Ureter (tissue), 1 donor: ENCODE data around the gene CHCHD1. TPM values are rescaled to one million over a fixed set of nuclear protein-coding genes. Genes with fewer than 3 reads are reported as not detected.
"Not testable (repeated sequence)": the region's sequence is repeated elsewhere in the genome, so short reads cannot be mapped to it uniquely, and the experiment has no call there.

Experiments
- DNase-seq: peaks from one replicate; pipeline ENCODE4 v3.0.0-alpha.2; 2020; ENCODE audit warnings: low spot score
- total RNA-seq: library from RNA; stranded (reverse); gene quantifications from one replicate; pipeline ENCODE4 v1.2.4, GENCODE V29; 2023
- donor health status: DM: yes; HTN: yes; CAD: no.

CHCHD1 gene
- total RNA-seq, 1 donor from 2014 or later: 14.9 TPM

DNA sequence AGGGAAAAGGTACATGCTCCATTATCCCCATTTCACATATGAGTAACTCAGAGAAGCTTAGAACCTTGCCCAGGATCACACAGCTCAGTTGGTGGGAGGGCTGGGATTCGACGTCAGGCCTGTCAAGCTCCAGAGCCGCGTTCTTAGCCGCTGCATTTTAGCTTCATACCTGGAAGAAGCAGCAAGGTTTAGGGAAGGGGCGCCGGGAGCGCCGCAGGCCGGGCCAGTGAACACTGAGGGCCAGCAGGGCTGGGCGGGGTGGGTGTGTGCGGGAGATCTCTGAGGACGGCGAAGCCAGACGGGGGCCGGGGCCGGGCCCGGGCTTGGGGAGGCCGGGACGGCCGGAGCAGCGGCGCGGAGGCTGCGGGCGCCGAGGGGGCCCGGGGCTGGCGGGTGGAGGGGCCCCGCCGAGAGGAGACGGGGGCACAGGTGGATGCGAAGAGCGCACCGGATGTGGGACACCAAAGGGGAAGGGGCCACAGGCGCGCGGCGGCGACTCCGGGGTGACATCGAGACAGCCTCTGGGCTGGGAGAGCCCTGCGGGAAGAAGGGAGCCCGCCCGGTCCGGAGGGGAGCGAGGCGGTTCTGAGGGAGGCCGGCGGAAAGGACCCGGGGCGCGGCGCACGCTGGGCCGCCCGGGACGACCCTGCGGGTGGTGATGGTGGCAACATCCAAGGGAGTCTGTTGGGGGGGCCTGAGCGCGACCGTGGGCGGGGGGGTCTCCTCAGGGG lies 29.1 kb downstream of the CHCHD1 start:
- DNase-seq: no peak

DNA sequence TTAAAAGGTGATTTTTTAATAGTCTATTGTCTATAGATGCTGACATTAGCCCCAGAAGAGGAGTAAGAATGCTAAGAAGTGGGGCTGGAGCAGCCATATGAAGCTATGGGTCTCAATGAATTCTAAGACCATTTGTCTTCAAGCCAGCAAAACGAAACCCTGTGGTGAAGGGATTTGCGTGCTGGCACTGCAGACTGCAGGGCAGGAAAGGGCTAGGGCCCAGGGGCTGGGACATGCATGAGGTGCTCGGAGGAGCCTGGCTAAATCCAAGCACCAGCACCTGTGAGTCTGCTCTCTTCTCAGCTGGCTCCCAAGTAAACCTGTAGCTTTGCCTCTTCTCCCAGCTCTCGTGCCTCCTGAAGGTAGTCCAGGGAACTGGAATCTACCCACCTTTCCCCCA lies 30.8 kb downstream of the CHCHD1 start:
- no peak for DNase-seq

DNA sequence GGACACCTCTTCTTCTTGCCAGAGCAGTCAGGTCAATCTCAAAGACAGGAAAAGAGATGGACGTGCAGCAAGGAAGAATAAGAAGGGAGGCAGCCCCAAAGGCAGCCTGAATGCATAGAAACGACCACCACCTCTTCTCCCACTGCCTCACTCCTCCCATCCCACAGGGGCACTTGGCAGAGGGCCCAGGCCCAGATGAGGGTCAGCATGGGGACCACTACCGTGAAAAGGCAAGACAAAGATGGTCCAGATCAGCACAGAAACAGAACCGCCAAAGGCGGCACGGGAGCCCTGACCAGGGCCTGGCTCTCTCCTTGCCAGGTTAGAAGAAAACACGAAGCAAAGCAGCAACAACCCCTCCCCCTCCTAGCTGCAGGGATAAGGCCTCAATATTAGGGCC lies 31.5 kb downstream of the CHCHD1 start:
- DNase-seq: no peak

DNA sequence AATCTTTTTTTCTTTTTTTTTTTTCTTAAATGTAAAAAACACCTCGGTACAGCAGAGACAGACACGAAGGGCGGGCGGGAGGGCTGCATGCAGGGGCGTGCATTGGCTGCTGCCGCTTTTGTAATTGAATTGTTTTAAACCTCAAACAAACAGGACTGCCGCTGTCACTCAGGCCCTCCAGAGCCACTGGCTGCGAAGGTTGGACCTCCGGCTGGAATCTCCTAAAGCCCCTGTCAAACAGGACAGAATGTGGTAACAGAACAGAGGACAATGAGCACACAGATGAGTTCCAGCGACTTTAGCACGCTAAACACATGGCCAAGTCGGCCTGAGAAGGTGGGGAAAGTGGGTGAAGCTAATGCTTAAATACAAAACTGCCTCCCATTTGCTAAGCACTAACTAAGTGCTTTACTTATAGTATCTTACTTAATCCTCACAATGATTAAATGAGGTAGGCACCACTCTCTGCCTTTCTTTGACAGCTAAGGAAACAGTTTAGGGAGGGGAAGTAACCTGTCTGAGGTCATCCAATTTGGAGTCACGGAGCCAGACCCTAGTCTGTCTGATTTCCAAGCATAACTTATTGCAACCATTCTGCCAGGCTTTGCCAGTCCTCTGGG lies 32.5 kb downstream of the CHCHD1 start:
- no peak for DNase-seq

DNA sequence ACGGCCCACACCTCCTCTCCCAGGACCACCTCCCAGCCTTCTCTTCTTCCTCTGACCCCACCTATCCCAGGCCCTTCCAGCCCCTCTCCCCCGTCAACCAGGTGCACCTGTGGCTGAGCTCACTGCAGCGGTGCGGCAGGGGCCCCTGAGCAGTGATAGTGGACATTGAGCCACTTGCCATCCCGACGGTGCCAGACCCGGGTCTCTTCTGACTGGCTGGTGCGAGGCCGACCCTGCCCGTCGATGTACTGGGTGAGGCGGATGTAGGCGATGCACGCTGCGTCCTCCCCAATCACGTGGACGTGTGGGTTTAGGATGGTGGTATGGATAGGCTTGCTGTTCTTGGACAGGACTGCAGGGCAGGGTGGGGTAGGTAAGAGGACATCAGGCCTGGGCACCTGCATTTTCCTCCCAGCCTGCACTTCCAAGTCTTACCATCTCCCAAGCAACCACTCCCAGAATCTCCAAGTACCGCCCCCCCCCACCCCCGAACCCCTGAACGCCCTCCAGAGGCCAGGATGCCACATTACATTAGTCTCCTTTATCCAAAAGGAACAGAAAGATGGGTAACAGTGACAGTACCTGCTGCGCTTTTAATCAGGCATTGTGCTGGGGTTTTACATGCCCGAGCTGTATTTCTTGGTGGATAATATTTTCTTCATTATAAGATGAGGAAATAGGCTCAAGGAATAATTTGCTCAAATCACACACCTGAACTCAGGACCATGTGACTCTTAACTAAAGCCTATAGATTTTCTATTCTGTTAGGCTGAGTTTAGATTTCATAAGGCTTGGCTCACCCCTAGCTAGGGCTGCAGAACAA lies 33.3 kb downstream of the CHCHD1 start:
- no peak for DNase-seq

DNA sequence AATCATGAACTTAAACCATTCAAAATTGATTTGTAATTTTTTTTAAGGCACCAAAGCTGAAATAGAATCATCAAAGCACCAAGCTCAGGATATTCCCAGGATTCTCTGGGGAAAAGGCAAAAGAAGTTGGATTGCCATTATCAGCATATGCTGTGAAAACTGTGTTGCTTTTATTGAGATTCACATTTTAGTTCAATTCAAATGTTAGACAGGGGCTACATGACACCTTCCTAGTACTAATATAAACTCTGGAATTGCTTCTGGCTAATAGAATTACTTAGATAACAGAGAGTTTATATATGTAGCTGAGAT lies 33.8 kb downstream of the CHCHD1 start:
- DNase-seq: no peak

GRCh38 chr10:73816917-73817729 lies 35.3 kb downstream of the CHCHD1 start:
- DNase-seq: no peak

DNA sequence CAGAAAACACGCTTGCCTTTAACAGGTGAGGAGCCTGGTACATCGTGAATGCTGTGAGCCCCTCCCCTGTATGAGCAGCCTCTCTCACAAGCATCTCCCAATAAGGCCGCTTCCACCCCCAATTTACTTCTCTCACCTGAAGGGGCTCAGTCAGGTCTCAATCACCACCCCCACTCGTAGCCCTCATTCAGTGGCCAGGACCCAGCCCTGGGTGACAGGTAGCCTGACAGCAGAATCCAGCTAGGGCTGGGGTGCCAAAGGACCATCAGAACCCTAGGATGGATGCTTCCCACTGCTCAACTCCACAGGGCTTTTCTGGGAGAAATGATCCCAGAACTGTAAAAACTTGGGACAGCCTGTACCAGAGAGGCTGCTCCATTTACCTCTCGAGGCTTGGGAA lies 36.0 kb downstream of the CHCHD1 start:
- DNase-seq: no peak

- no peak for DNase-seq
Measured at GRCh38 chr10:73818402-73818801, 36.6 kb downstream of the CHCHD1 start.

- no peak for DNase-seq
Measured at GRCh38 chr10:73819081-73819480, 37.2 kb downstream of the CHCHD1 start.

- DNase-seq: peak; percentile 72
Measured at GRCh38 chr10:73819513-73820093, 37.8 kb downstream of the CHCHD1 start.

GRCh38 chr10:73823391-73823790 lies 41.5 kb downstream of the CHCHD1 start:
- DNase-seq: no peak

- no peak for DNase-seq
Measured at GRCh38 chr10:73824146-73824725, 42.4 kb downstream of the CHCHD1 start.

- no peak for DNase-seq
Measured at GRCh38 chr10:73827346-73828089, 45.7 kb downstream of the CHCHD1 start.

- no peak for DNase-seq
Measured at GRCh38 chr10:73828161-73828560, 46.3 kb downstream of the CHCHD1 start.

- not testable (repeated sequence) for DNase-seq
Measured at GRCh38 chr10:73829090-73829489, 47.2 kb downstream of the CHCHD1 start.
